ENCODE data around the gene MRPL16.
"Not testable (repeated sequence)": the region's sequence is repeated elsewhere in the genome, so short reads cannot be mapped to it uniquely, and the experiment has no call there.

Gene MRPL16

GRCh38 chr11:59813364-59813763 lies 2.8 kb upstream of the MRPL16 start:
- FAIRE-seq: no peak

DNA sequence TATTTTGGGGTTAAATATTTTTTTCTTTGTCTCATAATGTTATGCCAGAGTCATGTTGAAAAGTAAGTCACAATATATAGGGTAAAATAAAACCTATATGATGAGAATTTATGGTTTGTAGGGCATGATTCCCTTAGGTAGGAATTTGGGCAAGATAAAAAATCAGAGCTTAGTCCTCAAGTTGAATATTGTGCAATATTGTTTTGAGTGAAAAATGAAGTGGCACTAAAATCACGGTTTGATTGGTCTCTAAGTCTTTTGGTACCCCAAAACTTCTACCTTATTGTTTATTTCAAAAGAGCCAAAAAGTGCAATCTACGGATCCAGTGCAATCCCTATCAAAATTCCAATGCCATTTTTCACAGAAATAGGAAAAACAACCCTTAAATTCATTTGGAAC lies 1.6 kb upstream of the MRPL16 start:
- FAIRE-seq: no peak
- DNase-seq (ENCODE audit: insufficient read length, low spot score): no peak

More at GRCh38 chr11:59813364-59813763, 2.8 kb upstream of the MRPL16 start:
- DNase-seq (ENCODE audit: insufficient read length, low spot score): no peak

- FAIRE-seq (no peak), DNase-seq (ENCODE audit: insufficient read length, low spot score) (no peak)
These were observed 307 bp upstream of the MRPL16 start for GRCh38 chr11:59810911-59811259.

DNA sequence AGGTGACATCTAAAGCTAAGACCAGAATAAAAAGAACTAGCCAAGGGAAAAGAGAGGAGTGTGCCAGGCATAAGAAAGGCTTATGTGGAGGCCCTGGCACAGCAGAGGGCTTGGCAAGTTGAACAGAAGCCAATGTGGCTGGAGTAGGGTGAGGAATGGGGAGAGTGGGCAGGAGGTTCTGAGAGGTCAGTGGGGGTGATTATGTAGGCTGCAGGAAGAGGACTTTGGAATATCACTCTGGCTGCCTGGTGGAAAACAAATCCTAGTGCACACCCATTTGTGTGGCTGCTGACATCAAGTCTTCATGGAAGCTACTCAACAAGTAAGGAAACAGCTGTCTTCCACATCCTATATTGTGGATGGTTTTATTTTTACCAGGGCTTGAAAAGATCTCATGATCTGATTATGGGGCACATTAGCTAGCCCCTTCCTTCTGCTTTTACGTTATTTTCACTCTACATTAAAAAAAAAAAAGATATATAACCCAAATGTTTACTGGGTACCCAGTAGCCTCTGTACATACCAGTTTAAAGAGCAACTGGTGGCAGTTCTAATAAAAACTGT lies 3.4 kb downstream of the MRPL16 start:
- no peak for FAIRE-seq
- no peak for DNase-seq (ENCODE audit: insufficient read length, low spot score)

DNA sequence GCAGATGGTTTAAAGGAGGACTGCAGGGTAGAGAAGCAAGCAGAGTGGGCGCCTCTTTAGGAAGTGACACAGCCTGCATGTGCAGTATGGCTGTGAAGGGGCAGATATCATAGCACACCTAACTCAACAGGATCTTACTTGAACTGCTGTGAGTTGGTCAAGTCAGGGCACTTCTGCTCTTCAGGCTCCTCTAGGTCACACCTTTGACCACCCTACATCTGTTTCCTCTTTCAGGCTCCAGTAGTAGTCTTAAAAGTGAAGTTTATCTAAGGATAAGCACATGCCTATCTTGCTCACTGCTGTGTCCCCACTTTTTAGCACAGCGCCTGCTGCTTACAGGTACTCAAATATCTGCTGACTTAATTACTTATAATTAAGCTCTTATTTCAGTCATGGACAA lies 6.5 kb downstream of the MRPL16 start:
- no peak for DNase-seq (ENCODE audit: insufficient read length, low spot score)
- FAIRE-seq: no peak

DNA sequence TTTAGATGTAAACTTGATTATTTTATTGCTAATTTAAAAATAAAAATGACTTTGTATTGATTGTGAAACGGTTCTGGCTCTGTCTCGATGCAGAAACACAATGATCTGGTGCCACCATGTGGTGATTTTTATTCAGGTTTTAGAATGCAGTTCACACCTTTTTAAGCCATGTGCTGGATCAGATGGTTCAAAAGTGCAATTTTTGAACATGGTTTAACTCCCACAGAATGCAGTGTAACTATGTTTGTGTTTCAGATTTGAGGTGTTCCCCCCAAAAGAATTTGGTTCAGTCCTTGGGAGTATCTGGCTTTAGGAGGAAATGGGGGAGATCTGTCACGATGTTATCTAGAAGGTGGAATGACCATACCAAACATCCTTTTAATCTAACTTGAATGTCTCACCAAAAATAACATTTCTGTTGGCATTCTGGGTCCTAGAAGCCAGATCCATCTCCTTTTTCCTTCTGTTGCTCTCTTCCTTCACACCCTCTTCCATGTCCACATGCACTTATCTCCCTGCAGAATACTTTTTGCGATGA lies 7.9 kb downstream of the MRPL16 start:
- FAIRE-seq (peak; percentile 67), DNase-seq (ENCODE audit: insufficient read length, low spot score) (no peak)

GRCh38 chr11:59801981-59802638 lies 8.5 kb downstream of the MRPL16 start:
- FAIRE-seq (no peak), DNase-seq (ENCODE audit: insufficient read length, low spot score) (no peak)

GRCh38 chr11:59801160-59801706 lies 9.3 kb downstream of the MRPL16 start:
- DNase-seq (ENCODE audit: insufficient read length, low spot score): no peak
- no peak for FAIRE-seq

DNA sequence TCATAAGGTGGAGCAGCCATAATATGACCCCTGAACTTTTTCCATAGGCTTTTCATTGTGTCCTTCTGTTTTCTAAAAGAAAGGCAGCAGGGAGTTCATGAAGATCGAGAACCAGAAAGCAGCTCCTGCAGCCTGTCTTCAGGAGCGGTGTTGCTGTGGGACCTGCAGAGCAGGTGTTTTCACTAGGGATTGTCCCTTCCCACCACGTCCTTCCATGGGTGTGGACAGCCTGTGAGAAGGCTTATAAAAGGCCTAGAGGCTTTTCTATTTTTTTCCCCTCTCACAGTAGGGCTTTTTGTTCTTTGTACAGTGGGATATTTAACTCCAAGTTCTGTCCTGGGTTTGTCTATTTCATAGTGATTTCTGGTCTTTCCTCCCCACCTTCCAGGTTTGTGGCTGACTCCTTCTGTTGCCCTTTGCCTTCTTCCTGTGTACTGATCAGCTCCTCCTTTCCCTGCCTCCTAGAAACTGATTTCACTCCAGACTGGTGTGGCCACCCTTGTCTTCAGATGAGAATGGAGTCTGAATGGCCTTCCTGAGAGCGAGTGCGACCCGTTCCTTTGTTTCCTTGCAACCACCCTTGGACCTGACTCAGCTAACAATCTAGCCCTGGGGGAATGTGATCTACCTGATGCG lies 10.1 kb downstream of the MRPL16 start:
- FAIRE-seq (no peak), DNase-seq (ENCODE audit: insufficient read length, low spot score) (no peak)

DNA sequence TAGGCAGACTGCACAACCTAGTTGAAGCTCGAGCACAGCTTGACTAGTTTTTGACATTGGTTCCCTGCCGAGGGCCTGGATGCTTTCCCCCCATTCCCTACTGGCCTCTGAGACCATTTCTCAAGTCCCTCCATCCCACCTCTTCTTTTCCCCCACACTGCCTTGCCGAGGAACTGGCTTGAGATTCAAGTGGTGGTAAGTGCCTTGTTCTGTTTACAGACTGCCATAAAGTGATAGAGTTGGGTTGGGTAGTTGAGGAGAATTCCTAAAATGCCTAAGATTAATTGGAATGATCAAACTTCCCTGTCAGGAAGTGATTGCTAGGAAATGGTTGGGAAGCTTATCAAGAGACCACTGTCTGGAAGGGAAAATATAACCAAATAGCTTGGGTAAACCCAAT lies 16.2 kb downstream of the MRPL16 start:
- no peak for FAIRE-seq
- no peak for DNase-seq (ENCODE audit: insufficient read length, low spot score)

GRCh38 chr11:59792507-59792906 lies 18.1 kb downstream of the MRPL16 start:
- FAIRE-seq (no peak), DNase-seq (ENCODE audit: insufficient read length, low spot score) (no peak)

DNA sequence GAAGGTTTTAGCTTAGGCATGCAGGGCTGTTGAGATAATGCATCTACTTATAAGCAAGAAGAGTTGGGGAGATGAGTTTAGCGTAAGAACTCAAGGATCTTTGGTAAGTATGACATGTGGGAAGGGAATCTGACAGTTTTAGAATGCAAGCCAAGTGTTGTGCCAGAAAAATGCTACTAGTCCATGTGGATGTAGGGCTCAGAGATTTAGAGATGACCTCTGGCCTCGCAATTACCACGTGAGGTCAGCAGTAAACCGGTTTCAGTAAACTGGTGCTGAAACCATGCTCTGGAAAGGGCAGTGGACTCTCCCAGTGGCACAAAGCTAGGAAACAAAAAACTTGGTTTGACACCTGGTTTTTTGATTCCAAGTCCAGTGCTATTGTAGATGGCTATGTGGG lies 18.9 kb downstream of the MRPL16 start:
- FAIRE-seq (no peak), DNase-seq (ENCODE audit: insufficient read length, low spot score) (no peak)

DNA sequence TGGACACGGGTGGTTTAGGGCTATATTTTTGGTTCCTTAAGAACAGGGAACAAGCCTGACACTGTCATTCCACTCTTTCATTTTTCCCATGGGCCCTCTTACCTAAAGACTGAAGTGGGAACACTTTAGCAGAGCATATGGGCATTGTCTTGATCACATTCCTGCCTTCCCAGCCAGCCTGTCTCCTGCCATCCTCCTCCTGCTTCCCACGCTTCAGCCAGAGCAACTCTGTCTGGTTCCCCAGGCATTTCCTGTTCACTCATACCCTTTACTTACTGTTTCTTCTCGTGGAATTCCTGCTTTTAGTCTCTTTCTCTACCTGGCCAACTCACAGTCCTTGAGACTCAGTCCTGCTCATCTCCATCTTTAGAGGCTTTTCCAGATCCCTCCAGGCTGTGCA lies 22.8 kb downstream of the MRPL16 start:
- no peak for DNase-seq (ENCODE audit: insufficient read length, low spot score)
- no peak for FAIRE-seq

- DNase-seq (ENCODE audit: insufficient read length, low spot score) (no peak), FAIRE-seq (no peak)
These were observed 23.4 kb downstream of the MRPL16 start for GRCh38 chr11:59787255-59787588.

DNA sequence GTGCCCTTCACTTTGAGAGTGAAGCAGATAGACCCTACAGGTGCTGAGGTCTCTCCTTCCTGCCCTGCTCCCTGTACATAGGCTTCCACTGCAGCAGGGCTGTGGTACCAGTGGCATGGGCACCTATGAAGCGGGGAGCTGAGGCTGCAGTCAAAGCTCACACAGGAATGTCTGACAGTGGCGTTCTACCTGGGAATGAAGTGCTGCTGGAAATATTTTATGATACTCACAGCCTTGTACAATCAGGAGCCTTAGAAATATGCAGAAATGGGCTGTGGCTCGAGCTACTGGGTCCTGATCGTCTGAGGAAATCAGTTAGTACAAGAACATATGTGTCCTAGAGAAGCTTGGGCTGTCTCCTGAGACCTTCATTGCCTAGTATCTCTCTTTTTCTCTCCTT lies 24.8 kb downstream of the MRPL16 start:
- FAIRE-seq: no peak
- DNase-seq (ENCODE audit: insufficient read length, low spot score): no peak

DNA sequence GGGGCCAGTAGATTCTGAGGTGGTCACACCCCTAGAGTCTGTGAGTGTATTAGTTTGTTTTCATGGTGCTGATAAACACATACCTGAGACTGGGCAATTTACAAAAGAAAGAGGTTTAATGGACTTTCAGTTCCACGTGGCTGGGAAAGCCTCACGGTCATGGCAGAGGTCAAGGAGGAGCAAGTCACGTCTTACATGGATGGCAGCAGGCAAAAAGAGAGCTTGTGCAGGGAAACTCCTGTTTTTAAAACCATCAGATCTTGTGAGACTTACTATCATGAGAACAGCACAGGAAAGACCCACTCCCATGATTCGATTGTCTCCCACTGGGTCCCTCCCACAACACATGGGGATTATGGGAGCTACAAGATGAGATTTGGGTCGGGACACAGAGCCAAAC lies 26.1 kb downstream of the MRPL16 start:
- FAIRE-seq; DNase-seq (ENCODE audit: insufficient read length, low spot score): not testable (repeated sequence)

- DNase-seq (ENCODE audit: insufficient read length, low spot score): no peak
- no peak for FAIRE-seq
These were observed 26.9 kb downstream of the MRPL16 start for GRCh38 chr11:59783632-59784090.

GRCh38 chr11:59782080-59782479 lies 28.5 kb downstream of the MRPL16 start:
- no peak for FAIRE-seq
- no peak for DNase-seq (ENCODE audit: insufficient read length, low spot score)

GRCh38 chr11:59779487-59779886 lies 31.1 kb downstream of the MRPL16 start:
- no peak for FAIRE-seq
- DNase-seq (ENCODE audit: insufficient read length, low spot score): no peak

DNA sequence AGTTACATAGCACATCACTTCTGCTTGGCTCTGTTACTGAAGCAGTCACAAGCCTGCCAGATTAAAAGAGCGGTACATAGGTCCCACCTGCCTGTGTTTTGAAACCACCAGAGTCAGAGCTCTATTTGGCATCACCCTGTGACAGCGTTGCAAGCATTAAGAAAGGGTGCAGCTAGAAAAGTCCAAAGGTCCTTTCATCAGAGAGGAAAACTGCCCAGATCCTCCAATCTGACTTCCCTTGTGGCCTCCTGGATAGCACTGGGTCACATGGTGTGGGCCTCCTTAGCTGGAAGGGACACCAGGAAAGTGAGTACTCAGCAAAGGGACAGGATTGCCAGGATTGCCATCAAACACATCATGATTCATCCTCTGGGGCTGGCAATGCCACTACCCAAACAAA lies 32.5 kb downstream of the MRPL16 start:
- FAIRE-seq: no peak
- DNase-seq (ENCODE audit: insufficient read length, low spot score): no peak

- no peak for DNase-seq (ENCODE audit: insufficient read length, low spot score)
- FAIRE-seq: no peak
These were observed 33.5 kb downstream of the MRPL16 start for GRCh38 chr11:59777104-59777503.
